ENCODE data around the gene TMEM151A.

Gene TMEM151A

DNA sequence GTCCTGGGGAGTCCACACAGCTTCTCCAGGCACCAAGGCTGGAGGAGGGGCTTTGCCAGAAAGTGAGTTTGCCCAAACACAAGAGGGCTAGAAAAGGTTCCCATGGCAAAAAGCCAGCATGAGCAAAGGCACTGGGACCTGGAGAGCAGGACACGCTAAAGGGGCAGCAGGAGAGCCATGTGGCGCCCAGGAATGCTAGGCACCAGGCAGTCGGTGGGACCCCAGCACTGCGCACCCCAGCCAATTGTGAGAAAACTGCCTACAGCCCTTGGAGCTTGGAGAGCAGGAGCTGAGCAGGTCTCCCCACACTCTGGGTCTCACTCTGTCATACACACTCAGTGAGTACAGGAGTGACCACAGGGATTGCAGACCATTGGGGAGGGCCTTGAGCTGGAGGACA is 28.5 kb upstream of the TMEM151A start:
- no peak for DNase-seq (ENCODE audit: low read depth)
- TF ChIP-seq, protein P1, sequence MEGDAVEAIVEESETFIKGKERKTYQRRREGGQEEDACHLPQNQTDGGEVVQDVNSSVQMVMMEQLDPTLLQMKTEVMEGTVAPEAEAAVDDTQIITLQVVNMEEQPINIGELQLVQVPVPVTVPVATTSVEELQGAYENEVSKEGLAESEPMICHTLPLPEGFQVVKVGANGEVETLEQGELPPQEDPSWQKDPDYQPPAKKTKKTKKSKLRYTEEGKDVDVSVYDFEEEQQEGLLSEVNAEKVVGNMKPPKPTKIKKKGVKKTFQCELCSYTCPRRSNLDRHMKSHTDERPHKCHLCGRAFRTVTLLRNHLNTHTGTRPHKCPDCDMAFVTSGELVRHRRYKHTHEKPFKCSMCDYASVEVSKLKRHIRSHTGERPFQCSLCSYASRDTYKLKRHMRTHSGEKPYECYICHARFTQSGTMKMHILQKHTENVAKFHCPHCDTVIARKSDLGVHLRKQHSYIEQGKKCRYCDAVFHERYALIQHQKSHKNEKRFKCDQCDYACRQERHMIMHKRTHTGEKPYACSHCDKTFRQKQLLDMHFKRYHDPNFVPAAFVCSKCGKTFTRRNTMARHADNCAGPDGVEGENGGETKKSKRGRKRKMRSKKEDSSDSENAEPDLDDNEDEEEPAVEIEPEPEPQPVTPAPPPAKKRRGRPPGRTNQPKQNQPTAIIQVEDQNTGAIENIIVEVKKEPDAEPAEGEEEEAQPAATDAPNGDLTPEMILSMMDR (conservative IDR thresholded peaks at IDR 0.05; ENCODE audit: low read length), result no peak
- H3K4me3 ChIP-seq (ENCODE audit: low read length), result no peak overlapping the region

DNA sequence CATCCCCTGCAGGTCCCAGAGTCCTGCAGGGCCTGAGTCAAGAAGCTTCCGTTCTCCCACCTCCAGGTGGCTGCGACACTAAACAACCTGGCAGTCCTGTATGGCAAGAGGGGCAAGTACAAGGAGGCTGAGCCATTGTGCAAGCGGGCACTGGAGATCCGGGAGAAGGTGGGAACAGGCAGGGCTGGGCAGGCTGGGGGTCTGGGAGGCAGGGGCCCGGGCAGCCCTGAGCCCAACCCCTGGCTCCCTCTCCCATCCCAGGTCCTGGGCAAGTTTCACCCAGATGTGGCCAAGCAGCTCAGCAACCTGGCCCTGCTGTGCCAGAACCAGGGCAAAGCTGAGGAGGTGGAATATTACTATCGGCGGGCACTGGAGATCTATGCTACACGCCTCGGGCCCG is 27.9 kb upstream of the TMEM151A start:
- no peak for DNase-seq (ENCODE audit: low read depth)
- no peak overlapping the region for H3K4me3 ChIP-seq (ENCODE audit: low read length)
- TF ChIP-seq, protein P1 (conservative IDR thresholded peaks at IDR 0.05; ENCODE audit: low read length), result no peak

DNA sequence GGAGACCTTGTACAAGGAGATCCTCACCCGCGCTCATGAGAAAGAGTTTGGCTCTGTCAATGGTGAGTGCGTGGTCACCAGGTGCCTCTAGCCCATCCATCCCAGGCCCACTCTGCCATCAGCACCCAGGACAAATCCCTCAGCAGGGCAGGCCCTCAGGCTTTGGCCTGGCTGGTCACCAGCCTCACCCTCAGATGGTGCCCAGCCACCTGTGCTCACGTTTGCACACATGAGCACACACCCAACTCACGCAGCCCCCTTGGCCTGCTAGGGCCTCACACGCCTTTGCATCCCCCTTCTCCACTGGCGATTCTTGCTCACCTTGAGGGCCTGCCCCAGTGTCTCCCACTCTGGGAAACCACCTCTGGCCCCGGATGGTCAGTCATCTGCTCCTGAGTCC is 27.3 kb upstream of the TMEM151A start:
- no peak for DNase-seq (ENCODE audit: low read depth)
- TF ChIP-seq, protein P1 (conservative IDR thresholded peaks at IDR 0.05; ENCODE audit: low read length), result no peak
- no peak overlapping the region for H3K4me3 ChIP-seq (ENCODE audit: low read length)

DNA sequence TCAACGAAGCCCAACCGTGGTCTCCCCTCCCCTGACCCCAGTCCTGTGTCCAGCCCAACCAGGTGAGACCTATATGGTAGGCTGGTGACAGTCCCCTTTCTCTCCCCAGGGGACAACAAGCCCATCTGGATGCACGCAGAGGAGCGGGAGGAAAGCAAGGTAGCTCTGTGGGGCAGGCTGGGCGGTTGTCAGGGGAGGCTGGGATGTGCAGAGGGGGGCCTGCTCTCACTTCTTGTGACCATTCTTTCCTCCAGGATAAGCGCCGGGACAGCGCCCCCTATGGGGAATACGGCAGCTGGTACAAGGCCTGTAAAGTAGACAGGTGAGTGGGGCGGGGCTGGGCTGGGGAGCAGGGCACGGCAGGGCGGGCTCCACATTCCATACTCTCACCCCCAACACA is 26.8 kb upstream of the TMEM151A start:
- no peak overlapping the region for H3K4me3 ChIP-seq (ENCODE audit: low read length)
- TF ChIP-seq, protein P1 (conservative IDR thresholded peaks at IDR 0.05; ENCODE audit: low read length), result peak; percentile 20
- DNase-seq (ENCODE audit: low read depth), result no peak

DNA sequence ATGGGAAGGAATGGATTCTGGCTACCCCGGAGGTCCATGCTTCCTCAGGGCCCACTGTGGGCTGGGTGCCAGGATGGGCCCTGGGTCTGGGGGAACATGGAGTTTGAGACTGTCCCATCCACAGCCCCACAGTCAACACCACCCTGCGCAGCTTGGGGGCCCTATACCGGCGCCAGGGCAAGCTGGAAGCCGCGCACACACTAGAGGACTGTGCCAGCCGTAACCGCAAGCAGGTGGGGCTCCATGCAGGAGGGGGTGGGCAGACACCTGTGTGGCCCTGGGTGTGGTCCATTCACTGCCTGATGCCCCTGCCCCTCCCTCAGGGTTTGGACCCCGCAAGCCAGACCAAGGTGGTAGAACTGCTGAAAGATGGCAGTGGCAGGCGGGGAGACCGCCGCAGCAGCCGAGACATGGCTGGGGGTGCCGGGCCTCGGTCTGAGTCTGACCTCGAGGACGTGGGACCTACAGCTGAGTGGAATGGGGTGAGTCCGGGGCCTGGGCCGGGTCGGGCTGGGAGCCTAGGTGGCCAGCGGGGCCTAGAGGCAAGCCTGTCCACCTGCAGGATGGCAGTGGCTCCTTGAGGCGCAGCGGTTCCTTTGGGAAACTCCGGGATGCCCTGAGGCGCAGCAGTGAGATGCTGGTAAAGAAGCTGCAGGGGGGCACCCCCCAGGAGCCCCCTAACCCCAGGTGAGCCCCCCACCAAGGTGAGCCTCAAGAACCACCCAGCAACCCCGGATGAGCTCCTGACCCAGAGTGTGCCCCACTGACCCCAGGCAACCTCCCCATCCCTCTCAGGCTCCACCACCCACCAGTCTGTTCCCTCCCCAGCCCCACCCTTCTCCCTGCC is 25.9 kb upstream of the TMEM151A start:
- no peak for DNase-seq (ENCODE audit: low read depth)
- no peak overlapping the region for H3K4me3 ChIP-seq (ENCODE audit: low read length)
- TF ChIP-seq, protein P1 (conservative IDR thresholded peaks at IDR 0.05; ENCODE audit: low read length), result no peak

DNA sequence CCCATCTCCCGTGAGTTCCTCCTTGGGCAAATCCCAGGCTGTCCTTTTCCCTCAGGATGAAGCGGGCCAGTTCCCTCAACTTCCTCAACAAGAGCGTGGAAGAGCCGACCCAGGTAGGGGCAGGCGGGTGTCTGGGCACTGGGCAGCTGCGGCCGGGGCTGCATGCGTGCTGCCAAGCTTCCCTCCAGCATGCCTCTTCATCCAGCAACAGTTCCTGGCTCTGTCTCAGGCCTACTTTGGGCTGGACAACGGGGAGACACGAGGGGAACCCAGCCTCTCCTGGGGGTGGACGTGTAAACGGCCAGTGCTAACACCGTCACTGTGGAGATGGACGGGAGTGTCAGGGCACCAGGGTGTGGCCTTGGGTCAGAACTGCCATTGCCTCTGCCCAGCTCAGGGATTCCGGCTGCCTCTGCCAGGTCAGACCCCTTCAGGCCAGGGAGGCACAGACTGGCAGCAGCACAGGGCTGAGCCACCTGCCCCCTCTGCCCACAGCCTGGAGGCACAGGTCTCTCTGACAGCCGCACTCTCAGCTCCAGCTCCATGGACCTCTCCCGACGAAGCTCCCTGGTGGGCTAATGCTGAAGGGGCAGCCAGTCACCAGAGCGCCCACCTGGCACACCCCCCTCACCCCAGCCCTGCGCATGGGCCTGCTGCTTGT is 25.2 kb upstream of the TMEM151A start:
- H3K4me3 ChIP-seq (ENCODE audit: low read length), result peak overlapping the region; percentile 72
- DNase-seq (ENCODE audit: low read depth), result no peak
- TF ChIP-seq, protein P1 (conservative IDR thresholded peaks at IDR 0.05; ENCODE audit: low read length), result no peak

DNA sequence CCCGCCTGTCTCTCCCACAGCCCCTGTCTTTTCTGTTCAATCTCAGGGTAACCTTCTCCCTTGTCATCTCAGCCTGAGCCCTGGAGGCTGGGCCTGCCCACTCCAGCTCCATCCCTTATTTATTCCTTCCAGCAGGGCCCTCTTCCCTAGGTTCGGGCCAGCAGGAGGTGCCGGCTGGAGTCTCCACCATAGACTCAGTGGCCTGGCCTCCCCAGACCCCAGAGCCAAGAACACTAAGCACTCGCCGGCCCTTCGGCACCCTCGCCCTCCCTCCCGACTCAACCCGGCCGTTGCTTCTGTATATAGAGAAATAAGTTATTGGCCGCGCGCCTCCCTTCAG is 24.7 kb upstream of the TMEM151A start:
- TF ChIP-seq, protein P1 (conservative IDR thresholded peaks at IDR 0.05; ENCODE audit: low read length), result no peak
- no peak for DNase-seq (ENCODE audit: low read depth)
- H3K4me3 ChIP-seq (ENCODE audit: low read length), result peak overlapping the region; percentile 72

Data from AG10803 (cell line).